ENCODE results near the gene LPCAT3. TPM values are rescaled to one million over a fixed set of nuclear protein-coding genes. Genes with fewer than 3 reads are reported as not detected.
"Not testable (repeated sequence)": the region's sequence is repeated elsewhere in the genome, so short reads cannot be mapped to it uniquely, and the experiment has no call there.

LPCAT3 gene
- total RNA-seq, 1 donor from 2014 or later: 19.7 TPM

DNA sequence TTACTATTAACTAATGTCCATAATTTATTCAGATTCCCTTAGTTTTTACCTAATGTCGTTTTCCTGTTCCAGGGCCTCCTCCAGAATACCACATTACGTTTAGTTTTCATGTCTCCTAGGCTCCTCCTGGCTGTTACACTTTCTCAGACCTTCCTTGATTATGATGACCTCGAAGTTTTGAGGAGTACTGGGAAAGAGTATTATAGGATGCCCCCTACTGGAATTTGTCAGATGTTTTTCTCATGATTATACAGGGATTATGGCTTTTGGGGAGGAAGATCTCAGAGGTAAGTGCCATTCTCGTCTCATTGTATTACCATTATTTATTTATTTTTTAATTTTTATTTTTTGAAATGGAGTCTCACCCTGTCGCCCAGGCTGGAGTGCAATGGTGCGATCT lies 24.6 kb upstream of the LPCAT3 start:
- intact Hi-C loops (cut with DNase I): loop anchor here (5.0 kb wide), 1 partner anchor 101 kb away; the partner anchor contains the start of genes C12orf57 and RNU7-1
- no peak for DNase-seq (ENCODE audit: low spot score)

DNA sequence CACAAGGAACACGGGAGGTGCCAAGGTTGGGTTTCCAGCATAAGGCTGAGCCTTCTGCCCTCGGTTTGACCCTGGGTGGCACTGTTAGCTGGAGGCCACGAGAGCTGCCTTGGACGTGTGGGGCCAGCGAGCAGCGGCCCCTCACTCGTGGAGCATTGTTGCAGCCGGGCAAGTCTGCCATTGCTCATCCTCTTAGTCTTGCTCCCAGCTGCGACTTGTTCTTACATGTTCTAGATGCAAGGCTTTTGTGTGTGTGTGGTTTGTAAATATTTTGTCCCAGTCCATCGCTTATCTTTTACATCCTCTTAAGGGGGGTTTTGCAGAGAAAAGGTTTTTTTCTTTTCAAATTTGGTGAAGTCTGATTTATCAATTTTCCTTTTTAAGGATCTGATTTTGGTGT lies 21.1 kb upstream of the LPCAT3 start:
- DNase-seq (ENCODE audit: low spot score): no peak
- intact Hi-C loops (cut with DNase I): no loop called here

DNA sequence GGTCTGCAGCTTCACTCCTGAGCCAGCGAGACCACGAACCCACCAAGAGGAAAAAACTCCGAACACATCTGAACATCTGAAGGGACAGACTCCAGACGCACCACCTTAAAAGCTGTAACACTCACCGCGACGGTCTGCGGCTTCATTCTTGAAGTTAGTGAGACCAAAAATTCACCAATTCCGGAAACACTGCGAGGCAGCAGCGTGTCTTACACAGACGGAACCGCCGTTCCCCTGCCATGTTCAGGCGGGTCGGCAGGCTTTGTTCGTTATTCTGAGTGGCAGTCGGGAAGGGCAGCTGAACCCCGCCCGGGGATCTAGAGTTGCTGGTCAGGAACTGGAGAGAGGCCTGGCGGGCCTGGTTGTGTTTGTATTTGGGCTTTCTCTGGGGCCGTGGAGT lies 20.3 kb upstream of the LPCAT3 start:
- no peak for DNase-seq (ENCODE audit: low spot score)
- intact Hi-C loops (cut with DNase I): no loop called here

DNA sequence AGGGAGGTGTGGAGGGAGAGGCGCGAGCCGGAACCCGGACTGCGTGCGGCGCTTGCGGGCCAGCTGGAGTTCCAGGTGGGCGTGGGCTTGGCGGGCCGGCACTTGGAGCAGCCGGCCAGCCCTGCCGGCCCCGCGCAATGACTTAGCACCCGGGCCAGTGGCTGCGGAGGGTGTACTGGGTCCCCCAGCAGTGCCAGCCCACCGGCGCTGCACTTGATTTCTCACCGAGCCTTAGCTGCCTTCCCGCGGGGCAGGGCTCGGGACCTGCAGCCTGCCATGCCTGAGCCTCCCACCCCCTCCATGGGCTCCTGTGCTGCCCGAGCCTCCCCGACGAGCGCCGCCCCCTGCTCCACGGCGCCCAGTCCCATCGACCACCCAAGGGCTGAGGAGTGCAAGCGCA lies 19.1 kb upstream of the LPCAT3 start:
- DNase-seq (ENCODE audit: low spot score); intact Hi-C loops (cut with DNase I): not testable (repeated sequence)

DNA sequence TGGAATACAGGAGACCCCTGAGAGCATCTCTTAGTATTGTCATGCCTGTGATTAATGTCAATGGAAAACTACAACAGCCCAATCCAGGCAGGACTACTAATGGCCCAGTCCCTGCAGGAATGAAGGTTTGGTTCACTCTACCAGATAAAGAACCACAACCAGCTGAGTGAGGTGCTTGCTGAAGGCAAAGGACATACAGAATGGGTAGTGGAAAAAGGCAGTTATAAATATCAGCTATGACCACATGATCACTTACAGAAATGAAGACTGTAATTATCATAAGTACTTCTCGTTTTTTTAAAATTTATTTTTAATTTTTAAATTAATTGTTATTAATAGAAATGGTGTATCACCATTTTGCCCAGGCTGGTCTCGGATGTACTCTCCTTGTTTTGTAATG lies 17.2 kb upstream of the LPCAT3 start:
- intact Hi-C loops (cut with DNase I): no loop called here
- no peak for DNase-seq (ENCODE audit: low spot score)

DNA sequence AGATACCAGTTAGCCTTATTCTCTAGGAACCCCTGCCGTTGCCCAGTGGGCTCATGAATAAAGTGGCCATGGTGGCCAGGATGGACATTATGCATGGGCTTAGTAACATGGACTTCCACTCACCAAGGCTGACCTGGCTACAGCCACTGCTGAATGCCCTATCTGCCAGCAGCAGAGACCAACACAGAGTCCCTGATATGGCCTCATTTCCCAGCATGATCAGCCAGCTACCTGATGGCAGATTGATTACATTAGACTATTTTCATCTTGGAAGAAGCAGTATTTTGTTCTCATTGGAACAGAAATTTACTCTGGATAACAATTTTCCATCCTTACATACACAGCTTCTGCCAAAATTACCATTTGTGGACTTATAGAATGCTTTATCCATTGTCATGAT lies 16.2 kb upstream of the LPCAT3 start:
- no peak for DNase-seq (ENCODE audit: low spot score)
- intact Hi-C loops (cut with DNase I): no loop called here

DNA sequence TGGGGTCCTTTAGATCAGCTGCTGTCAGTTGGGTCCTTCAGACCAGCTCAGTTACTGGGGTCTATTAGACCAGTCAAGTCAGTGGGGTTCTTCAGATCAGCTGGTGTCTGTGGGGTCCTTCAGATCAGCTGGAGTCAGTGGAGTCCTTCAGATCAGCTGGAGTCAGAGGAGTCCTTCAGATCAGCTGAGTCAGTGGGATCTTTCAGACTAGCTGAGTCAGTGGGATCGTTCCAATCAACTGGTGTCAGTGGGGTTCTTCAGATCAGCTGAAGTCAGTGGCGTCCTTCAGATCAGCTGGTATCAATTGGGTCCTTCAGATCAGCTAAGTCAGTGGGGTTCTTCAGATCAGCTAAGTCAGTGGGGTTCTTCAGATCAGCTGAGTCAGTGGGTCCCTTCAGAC lies 14.7 kb upstream of the LPCAT3 start:
- no peak for DNase-seq (ENCODE audit: low spot score)
- intact Hi-C loops (cut with DNase I): no loop called here

DNA sequence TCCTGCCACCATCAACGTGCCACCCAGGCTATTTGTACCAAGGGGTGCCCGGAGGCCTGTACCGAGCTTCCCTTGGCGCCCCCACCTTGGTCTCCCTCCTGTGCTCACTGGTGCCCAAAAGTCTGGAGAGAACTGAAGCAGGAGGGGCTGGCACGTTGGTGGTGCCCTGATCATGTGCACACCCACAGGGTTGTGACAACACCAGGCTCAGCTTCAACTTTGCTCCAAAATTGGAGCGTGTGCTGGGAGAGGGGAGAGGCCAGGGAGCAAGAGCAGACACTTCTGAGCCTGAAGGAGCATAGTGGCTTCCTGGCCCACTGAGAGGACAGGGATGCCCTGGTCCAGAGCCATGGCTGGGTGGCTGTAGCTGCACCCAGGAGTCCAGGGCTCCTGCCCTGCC lies 13.0 kb upstream of the LPCAT3 start:
- DNase-seq (ENCODE audit: low spot score): no peak
- intact Hi-C loops (cut with DNase I): no loop called here

DNA sequence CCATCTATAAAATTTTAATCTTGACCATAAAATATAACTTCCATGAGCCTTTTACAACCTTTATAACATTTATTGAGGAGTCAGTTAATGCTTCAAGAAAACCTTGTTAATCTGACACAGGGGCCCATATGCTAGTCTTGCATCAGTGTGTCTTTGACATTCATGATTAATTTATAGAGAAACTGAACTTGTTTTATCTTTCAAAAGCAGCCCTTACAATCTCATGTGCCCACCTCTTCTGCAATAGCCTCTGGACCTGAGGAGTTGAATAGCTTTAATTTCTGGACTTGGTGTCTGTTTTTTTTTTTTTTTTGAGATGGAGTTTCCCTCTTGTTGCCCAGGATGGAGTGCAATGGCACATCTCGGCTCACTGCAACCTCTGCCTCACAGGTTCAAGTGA lies 8.6 kb upstream of the LPCAT3 start:
- intact Hi-C loops (cut with DNase I): no loop called here
- no peak for DNase-seq (ENCODE audit: low spot score)

DNA sequence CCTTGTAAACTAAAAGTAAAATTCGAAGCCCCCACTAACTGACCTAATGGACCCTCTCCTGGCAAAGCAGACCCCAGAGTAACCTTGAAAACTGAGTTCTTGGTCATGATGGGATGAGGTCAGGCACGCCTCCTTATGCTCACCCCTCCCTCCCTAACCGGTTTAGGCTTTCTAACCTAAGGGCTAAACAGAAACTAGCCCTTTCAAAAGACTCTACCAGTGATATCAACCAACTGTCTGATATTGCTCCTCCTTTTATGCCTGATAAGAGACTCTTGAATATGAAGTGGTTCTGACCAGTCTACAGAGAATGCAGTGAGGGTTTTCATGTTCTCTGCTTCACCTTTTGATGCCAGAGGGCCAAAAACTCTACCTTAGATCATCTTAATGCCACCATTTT lies 4.8 kb upstream of the LPCAT3 start:
- DNase-seq (ENCODE audit: low spot score): no peak
- intact Hi-C loops (cut with DNase I): no loop called here

DNA sequence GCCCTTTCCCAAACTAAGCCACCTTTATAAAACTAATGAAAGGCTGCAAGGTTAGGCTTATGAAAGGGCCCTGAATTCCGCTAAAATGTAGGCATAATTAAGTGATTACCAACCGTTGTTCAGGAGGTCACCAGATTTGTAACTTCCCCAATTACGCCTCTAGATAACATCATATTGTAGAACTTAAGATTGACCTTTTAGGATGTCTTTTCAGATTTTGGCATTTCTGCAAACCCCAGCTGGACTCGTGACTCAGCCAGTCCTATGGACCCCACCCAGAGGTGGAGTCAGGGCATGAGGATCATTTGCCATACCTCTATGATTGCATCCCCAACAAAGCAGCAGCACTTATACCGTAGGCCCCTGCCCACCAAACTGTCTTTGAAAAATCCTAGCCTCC lies 3.7 kb upstream of the LPCAT3 start:
- no peak for DNase-seq (ENCODE audit: low spot score)
- intact Hi-C loops (cut with DNase I): no loop called here

DNA sequence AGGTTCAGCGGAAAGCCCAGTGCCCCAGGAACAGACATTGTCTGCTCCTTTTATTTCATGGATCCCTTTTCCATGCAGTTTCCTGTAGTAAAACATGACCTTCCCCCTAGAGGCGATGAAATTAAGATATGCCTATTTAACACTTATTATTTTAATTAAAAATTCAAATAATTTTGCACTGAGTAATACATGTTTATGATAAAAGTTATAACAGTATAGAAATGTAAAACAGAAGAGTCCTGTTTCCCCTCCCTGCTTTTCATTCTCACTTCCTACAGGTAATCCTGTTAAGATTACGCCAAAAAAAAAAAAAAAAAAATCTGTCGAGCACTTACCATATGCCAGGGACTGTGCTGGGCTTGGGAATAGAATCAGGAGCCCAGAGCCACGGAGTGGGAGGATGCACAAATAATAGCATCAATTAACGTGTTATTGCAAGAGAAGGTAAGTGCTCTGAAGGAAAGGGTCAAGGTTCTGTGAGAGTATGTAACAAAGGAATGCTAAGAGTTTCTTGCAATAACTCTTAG lies 830 bp upstream of the LPCAT3 start:
- intact Hi-C loops (cut with DNase I): loop anchor here (2.0 to 5.0 kb wide), 2 partner anchors 48 to 93 kb away; partner anchors contain the start of genes EMG1 and PHB2
- DNase-seq (ENCODE audit: low spot score): no peak

DNA sequence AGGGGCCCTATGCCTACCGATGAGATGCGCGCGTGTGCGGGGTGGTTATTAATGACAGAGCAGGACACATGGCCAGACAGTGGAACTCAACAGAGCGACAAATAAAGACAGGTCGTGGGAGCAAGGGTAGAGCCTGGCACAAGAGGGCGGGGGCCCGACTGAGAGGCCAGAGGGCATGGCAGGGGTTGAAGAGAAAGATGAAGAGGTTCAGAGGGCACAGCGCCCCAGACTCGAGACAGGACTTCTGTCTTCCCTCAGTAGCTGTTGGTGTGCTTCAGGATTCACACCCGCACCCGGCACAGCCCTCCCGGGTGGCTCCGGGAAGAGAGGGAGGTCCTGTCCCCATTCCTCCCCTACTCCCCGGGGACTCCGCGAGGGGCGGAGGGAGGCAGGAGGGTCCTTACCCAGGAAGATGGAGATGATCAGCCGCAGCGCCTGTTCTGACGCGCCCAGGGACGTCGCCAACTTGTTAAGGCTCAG lies 366 bp downstream of the LPCAT3 start:
- intact Hi-C loops (cut with DNase I): loop anchor here (2.0 to 5.0 kb wide), 2 partner anchors 47 to 94 kb away; partner anchors contain the start of genes EMG1 and PHB2
- DNase-seq (ENCODE audit: low spot score): no peak

DNA sequence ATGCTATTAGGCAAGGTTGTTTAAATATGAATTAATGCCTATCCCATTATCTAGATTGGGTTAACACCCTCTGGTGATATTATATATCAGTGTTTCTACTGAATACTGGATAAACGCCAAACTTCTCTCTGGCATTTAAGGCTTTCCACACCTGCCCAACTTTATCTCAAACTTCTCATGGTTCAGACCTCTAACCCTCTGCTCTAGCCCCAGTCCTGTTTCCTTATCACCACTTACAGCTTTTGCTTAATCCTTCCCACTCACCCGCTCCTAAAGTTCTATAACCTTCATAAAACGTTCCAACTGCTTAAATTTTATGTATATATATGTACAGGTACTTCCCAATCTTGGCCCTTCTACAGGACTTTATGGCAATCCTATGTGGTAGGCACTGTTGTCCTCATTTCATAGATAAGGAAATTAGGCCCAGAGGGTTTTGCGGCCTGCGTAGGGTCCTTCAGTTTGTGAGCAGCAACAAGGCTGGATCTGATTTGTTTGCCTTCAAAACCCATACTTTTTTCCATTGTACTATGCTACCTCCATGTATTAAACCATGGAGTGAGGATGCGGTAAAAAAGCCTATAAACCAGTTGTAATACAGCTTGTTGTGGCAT lies 1.2 kb downstream of the LPCAT3 start:
- intact Hi-C loops (cut with DNase I): loop anchor here (5.0 kb wide), 1 partner anchor 95 kb away; no protein-coding TSS in a partner anchor
- no peak for DNase-seq (ENCODE audit: low spot score)

DNA sequence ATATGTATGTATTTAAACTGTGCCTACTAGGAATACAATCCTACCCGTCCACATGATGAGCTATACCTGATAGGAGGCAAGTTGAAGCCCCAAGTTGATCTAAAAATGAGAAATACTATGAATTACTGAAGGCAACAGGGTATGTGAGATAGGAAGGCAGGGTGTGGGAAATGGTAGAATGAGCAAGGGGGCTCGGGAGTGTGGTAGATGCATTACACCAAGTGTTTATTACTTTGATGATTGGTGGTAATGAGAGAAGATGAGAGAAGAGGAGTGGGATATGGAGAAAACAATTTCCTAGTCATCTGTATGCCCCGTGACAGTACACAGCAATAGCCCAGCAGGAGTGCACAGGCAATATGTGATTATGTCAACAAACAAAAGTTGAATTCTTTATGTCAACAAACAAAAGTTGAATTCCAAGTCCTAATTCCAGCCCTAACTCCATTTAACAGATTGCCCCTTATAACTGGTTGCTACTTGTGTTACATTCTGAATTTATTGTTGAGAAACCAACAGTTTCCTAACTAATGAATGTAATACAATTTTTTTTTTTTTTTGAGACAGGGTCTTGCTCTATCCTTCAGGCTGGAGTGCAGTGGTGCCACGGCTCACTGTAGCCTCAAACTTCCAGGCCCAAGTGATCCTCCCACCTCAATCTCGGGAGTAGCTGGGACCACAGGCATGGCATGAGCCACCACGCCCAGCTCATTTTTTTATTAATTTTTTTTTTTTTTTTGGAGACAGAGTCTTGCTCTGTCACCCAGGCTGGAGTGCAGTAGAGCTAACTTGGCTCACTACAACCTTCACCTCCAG lies 2.5 kb downstream of the LPCAT3 start:
- DNase-seq (ENCODE audit: low spot score): no peak
- intact Hi-C loops (cut with DNase I): loop anchor here (5.0 kb wide), 1 partner anchor 97 kb away; no protein-coding TSS in a partner anchor

DNA sequence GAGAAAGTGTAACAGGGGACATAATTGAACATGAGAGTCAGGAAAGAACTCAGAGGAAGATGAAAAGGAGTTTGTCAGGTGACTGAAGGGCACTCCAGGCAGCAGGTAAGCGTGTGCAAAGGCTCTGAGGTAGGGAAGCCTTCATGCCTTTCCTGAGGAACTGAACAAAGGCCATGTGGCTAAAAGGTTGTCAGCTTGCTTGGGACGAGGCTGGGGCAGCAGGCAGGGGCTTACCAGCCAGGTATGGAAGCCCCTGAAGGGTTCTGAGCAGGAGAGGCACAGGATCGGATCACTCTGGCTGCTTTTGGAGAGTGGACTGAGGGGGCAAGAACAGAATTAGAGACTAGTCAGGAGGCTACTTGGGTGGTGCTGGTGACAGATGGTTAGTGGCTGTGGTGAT lies 5.2 kb downstream of the LPCAT3 start:
- no peak for DNase-seq (ENCODE audit: low spot score)
- intact Hi-C loops (cut with DNase I): no loop called here

DNA sequence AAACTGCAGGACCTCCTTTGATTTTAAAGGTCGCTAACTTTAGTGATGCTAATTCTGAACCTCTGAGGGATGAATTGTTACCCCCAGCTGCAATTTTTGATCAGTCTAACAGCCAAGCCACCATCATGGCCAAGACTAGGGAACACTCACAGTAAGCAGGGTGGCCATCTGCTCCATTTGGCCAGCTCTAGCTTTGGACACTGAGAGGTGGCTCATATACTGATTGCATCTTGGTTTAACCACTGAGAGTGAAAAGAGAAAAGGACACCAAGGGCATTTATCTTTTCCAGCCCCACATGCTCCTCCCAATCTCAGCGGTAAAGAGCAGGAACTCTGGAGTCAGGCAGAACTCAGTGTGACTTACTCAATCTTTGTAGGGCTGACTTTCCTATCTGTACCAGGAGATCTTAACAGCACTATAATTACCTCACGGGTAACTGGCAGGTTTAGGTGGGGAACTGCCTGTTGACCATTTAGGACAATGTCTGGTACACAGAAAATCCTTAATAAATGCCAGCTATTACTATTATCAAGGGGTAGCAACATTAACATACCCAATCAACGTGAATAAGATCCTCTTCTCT lies 6.2 kb downstream of the LPCAT3 start:
- no peak for DNase-seq (ENCODE audit: low spot score)
- intact Hi-C loops (cut with DNase I): no loop called here

DNA sequence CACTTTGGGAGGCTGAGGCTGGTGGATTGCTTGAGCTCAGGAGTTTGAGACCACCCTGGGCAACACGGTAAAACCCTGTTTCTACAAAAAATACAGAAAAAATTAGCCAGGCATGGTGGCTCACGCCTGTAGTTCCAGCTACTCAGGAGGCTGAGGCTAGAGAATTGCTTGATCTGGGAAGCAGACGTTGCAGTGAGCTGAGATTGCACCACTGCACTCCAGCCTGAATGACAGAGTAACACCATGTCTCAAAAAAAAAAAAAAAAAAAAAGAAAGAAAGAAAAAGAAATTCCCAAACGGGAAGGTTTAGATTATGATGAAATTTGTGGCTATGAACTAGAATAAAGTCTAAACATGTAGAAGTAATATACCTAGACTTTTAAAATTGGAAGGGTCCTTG lies 6.9 kb downstream of the LPCAT3 start:
- intact Hi-C loops (cut with DNase I); DNase-seq (ENCODE audit: low spot score): not testable (repeated sequence)

DNA sequence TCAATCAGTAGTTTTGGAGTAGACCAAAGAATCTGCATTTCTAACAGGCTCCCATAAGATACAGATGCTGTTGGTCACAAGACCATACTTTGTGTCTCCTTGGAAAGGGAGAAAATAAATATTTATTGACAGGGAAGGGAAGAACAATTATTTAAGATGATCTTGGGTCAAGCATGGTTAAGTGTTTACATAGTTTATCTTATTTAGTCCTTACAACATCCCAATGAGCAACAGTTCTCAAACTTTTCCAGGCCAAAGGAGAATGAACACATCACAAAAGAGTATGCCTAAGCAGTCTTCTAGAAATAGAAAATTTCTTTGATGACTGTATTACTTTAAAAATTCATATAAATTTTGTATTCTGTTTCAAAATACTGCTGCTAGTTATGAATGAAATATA lies 8.8 kb downstream of the LPCAT3 start:
- intact Hi-C loops (cut with DNase I): no loop called here

DNA sequence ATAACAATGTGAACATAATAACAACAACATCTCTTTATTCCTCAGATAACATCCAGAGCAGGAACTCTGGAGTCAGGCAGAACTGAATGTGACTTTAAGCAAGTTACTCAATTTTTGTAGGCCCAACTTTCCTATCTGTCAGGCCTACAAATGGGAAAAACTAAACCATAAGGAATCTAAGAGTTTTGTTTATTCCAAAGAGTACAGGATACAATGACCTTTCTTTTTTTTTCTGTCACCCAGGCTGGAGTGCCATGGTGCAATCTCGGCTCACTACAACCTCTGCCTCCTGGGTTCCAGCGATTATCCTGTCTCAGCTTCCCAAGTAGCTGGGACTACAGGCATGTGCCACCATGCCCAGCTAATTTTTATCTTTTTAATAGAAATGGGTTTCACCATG lies 9.4 kb downstream of the LPCAT3 start:
- no peak for DNase-seq (ENCODE audit: low spot score)
- intact Hi-C loops (cut with DNase I): no loop called here

More for the DNA sequence above, 8.8 kb downstream of the LPCAT3 start:
- no peak for DNase-seq (ENCODE audit: low spot score)

Data from cardiac septum (tissue), 1 donor.